GM10266 (cell line): Measurements from ENCODE around the gene ATF6B.

Source experiments
- DNase-seq: peaks from one replicate; pipeline ENCODE4 v3.0.0; 2012; ENCODE audit errors: extremely low spot score
- CTCF ChIP-seq: IDR thresholded peaks from 2 replicates; pipeline ENCODE4 v1.5.1; 2012; ENCODE audit warnings: mild to moderate bottlenecking, low read depth; ENCODE audit not compliant: control insufficient read depth, insufficient read depth; ENCODE audit errors: missing control alignments

ATF6B gene

GRCh38 chr6:32127717-32128592, at the start of gene ATF6B:
Gene ATF6B, minus strand, starts transcription at chr6:32128246. Its CDS starts 39 bp downstream, at chr6:32128207.
- DNase-seq = peak; percentile 98
- TF ChIP-seq CTCF = no peak

GRCh38 chr6:32177183-32177787, 49.2 kb upstream of the ATF6B start:
- no peak for TF ChIP-seq CTCF
- no peak for DNase-seq

- DNase-seq = no peak
- TF ChIP-seq CTCF = no peak
These were observed 48.6 kb upstream of the ATF6B start for GRCh38 chr6:32176476-32177182.

GRCh38 chr6:32175711-32176475, 47.8 kb upstream of the ATF6B start, which contains the start of gene AGPAT1:
Gene AGPAT1, minus strand, starts transcription at chr6:32176084. Its CDS starts 4,588 bp downstream, at chr6:32171496.
- peak; percentile 98 for DNase-seq
- no peak for TF ChIP-seq CTCF

- DNase-seq = no peak
- no peak for TF ChIP-seq CTCF
These were observed 47.3 kb upstream of the ATF6B start for GRCh38 chr6:32175322-32175710.

- no peak for TF ChIP-seq CTCF
- DNase-seq = no peak
These were observed 46.4 kb upstream of the ATF6B start for GRCh38 chr6:32174416-32174815.
